H7 (cell line): Measurements from ENCODE around the gene CFAP58. TPM values are rescaled to one million over a fixed set of nuclear protein-coding genes. Genes with fewer than 3 reads are reported as not detected.

Experiments
- DNase-seq: peaks from one replicate; pipeline ENCODE4 v3.0.0; 2012
- H3K27me3 ChIP-seq: 2 replicates; pipeline ENCODE4 v1.6.0; 2011; ENCODE audit warnings: mild to moderate bottlenecking, low read length; ENCODE audit not compliant: control insufficient read depth, insufficient read depth
- H3K36me3 ChIP-seq: replicated peaks from 2 replicates; pipeline ENCODE4 v1.5.1; 2011; ENCODE audit warnings: low read length; ENCODE audit not compliant: control insufficient read depth, insufficient read depth
- H3K4me3 ChIP-seq: 2 replicates; pipeline ENCODE4 v1.5.1; 2011; ENCODE audit warnings: low read depth, mild to moderate bottlenecking, control low read depth, low read length, moderate library complexity; ENCODE audit not compliant: insufficient read depth
- total RNA-seq: library from RNA; depleted of rRNA; stranded (reverse); fragments of >200 nt; shearing (Covaris generic); gene quantifications from 2 replicates; pipeline ENCODE4 v1.2.3, GENCODE V29; 2014; rRNA removed

The CFAP58 gene
- total RNA-seq, 1 experiment from 2014 or later, result 0.62 TPM

- H3K36me3 ChIP-seq, result no peaks in the 10 kb centered on the region
- no peaks in the 10 kb centered on the region for H3K27me3 ChIP-seq
- no peak for DNase-seq
- no peak overlapping the region for H3K4me3 ChIP-seq
Observed at GRCh38 chr10:104502907-104503306, 149.3 kb downstream of the CFAP58 start.

Other genes with a start within 250 kb of the CFAP58 start
- 17.6 and 18.5 TPM in 2 replicates for gene SFR1, start 231.7 kb upstream of the CFAP58 start, total RNA-seq
- 0.21 and 0.30 TPM in 2 replicates for gene CFAP43, start 121.5 kb upstream of the CFAP58 start, total RNA-seq
- gene GSTO1, start 98.9 kb upstream of the CFAP58 start, total RNA-seq, result 130 and 155 TPM in 2 replicates
- gene GSTO2, start 84.6 kb upstream of the CFAP58 start, total RNA-seq, result 15.2 and 20.6 TPM in 2 replicates
- gene ITPRIP, start 15.4 kb upstream of the CFAP58 start, total RNA-seq, result 6.7 and 6.9 TPM in 2 replicates